Mesenteric fat pad (tissue), 1 donor: Measurements from ENCODE around the gene TPRG1. TPM values are rescaled to one million over a fixed set of nuclear protein-coding genes. Genes with fewer than 3 reads are reported as not detected.

Experiments used
- DNase-seq: peaks from one replicate; pipeline ENCODE4 v3.0.0-alpha.2; 2020; ENCODE audit warnings: low spot score
- long read RNA-seq: library from polyadenylated mRNA; unstranded; transcript quantifications from one replicate; pipeline ENCODE4 v2.0.0, GENCODE V29; 2020
- total RNA-seq: library from RNA; stranded (reverse); fragmentation: NEBNext Ultra II Directional; extraction: Animal tissue kit (Norgen Biotek cat#: 25700); gene quantifications from one replicate; pipeline ENCODE4 v1.2.1, GENCODE V29; 2021
- donor health status: DM: yes; HTN: yes; CAD: no.

The TPRG1 gene
- total RNA-seq, result 13.6 TPM
- long read RNA-seq, partial matches to known transcripts, result 0 of 18 reads
- long read RNA-seq, other reads (novel, unspliced or antisense), result 18 of 18 reads

GRCh38 chr3:189171707-189172106, at the start of gene TPRG1:
TSS of gene TPRG1 (plus strand) at chr3:189171971. CDS start at chr3:189207385, 35,414 bp downstream.
- no peak for DNase-seq

GRCh38 chr3:189122110-189122509, 49.7 kb upstream of the TPRG1 start:
- DNase-seq, result no peak

- no peak for DNase-seq
Observed at GRCh38 chr3:189122526-189123205, 49.1 kb upstream of the TPRG1 start.

DNA sequence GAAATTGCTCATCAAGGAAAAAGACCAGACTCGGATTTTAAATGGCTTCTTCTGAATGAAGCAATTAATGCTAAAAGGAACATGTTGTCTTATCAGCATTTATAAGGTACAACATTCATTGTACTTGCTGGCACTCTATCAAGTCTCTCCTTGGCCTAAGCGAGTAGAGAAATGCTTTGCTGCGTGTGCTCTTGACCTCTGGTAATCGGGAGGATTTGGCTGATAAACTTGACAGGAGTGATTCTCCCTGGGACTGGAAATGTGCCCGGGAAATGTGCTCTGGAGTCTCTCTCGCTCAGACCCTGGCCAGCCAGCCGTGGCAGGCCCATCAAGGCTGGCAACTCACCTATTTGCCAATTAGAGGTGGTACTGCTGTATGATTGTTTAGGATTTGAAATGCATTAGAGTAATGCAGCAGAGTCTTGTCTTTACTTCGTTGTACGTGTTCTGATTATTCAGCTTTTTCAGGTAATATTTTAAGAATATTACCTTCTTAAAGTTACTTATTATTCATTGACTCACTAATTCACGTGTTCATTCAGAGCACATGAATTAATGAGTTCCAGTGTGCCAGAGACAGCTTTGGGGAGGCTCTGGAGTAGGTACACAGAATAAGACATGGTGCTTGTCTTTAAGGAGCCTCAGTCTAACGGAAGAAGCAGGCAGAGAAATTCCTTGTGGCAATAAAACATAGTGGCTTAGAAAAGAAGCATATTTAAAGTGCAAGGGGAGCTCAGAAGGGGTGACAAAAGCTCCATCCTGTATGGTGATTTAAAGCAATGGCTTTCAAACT, 48.0 kb upstream of the TPRG1 start:
- DNase-seq, result no peak

DNA sequence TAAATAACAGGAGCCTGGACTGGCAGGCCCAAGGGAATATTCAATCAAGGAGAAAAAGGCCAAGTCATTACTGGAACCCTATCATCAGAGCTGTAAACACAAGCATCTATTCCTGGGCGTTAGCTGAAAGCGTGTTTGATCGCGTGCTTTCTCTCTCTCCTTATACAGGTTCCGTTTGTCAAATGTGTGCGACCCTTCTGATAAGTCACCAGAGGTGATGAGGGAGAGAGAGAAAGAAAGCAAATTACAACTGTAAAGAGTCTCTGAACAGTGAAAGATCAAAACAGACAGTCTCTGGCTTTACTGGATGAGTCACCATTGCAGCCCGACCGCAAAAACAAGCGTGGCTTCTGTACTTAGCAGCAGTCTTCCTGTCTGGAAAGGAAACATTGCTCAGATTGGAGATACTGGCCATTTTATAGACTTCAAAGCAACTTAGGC, 39.5 kb upstream of the TPRG1 start:
- no peak for DNase-seq

DNA sequence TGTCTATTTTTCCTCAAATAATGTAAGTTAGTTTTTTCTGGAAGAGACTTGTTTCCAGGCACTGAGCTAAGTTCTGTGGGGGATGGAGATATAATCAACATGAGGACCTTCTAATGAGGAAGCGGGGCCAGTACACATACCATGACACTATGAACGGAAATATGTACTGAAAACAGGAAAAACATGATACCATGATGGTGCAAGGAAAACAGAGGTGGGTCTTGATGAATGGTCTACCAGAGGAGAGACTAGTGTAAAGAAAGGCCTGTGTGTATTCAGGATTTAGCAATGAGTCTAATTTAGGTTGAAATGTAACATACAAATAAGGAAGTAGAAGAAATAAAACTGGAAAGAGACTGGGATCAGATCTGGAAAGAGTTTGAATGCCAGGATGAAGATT, 38.9 kb upstream of the TPRG1 start:
- no peak for DNase-seq

GRCh38 chr3:189133768-189134167, 38.0 kb upstream of the TPRG1 start:
- DNase-seq, result no peak

DNA sequence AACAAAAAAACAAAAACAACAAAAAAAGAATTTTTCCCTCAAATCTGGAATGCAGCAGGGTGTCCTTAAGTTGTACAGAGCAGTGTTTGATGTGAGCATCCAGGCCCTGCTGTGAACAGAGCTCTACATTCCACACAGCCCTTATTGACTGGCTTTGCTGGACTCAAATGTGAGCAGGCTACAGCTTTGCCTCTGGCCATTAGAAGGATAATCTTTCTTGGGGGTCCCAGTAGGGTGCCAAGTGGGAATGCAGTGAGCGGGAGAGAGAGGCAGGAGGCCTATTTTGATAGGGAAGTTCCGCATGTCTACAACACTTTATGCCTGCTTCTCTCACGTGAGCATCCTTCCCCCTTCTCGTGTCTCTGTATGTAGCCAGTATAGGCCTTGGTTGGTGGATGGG, 34.4 kb upstream of the TPRG1 start:
- DNase-seq, result no peak

DNA sequence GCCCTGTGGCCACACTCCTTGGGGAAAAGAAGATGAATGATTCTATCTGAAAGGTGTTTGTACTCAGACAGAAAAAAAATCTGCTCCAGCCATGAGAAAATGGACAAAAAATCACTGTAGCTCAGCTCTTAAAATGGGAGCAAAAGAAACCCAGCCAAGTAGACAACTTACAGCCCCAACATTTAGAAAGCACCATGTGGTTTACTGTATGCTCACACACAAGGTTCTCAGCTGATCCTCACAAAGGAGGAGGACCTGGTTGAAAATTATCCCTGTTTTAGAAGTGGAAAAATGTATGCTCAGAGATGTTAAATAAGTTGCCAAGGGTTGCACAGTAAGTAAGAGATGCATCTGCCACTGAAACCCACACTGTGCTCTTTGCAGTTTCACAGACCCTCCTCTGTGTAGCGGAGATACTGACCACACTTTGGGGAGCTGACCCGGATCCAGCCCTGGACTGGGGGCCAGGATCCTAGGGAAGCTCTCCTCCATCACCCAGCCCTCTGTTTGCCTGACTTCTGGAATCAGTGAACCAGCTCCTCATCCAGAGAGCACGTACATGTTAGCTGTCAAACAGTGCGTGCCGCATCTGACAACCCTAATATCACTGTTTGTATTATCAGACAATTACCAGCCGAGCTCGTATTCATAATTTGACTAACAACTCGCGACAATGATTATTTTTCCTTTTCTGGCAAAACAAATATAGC, 32.7 kb upstream of the TPRG1 start:
- no peak for DNase-seq

- no peak for DNase-seq
Observed at GRCh38 chr3:189139611-189139940, 32.2 kb upstream of the TPRG1 start.

DNA sequence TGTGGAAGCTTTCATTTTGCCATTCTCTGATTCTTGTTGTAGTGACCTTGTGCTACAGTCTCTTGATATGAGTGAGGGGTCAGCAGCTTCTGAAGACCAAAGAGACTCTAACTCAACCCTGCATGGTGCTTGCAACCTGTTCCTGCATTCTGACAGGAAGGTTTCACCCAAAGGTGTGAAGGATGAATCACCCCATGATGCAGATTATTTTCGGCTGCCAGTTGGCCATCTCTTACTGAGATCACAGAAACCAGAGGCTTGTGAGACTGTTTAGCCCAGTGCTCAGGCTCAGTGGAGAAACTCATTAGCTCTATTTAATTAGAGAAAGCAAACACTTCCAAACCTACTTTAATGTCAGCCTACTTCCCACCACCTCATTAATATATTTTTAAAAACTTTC, 29.2 kb upstream of the TPRG1 start:
- DNase-seq, result no peak

DNA sequence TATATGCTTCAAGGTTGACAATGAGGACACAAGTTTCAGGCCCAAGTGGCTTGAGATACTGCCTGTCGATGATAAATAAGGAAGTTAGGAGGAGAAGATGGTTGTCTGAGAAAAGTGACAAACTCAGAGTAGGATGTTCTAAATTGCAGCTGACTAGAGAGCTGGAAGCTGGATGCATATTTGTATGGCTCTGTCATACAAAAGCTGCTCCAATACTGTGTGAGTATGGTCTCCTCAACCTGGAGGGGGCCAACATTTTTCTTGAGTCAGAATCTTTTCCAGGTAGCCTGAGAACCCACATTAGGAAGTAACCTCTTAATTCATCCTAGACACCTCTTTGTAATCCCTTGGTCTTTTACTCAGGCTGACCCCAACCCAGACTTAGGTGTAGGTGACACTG, 28.4 kb upstream of the TPRG1 start:
- no peak for DNase-seq

DNA sequence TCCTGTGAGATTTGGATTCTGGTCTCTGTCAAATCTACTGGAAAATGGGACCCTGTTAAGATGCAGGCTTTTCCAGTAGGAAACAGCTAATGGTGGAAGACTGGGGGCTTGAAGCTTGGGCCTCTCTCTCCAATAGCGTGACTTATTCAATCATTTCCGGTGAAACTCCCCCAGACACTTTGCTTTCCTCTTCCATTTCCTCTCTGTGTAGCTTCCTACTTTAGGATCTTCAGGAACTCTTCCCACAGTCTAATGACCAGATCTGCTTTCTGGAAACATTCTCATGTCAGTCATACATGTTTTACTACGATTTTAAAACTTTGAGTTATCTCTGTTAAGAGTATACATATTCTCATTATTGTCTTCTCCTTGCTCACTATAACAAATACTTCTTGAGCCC, 28.0 kb upstream of the TPRG1 start:
- no peak for DNase-seq

DNA sequence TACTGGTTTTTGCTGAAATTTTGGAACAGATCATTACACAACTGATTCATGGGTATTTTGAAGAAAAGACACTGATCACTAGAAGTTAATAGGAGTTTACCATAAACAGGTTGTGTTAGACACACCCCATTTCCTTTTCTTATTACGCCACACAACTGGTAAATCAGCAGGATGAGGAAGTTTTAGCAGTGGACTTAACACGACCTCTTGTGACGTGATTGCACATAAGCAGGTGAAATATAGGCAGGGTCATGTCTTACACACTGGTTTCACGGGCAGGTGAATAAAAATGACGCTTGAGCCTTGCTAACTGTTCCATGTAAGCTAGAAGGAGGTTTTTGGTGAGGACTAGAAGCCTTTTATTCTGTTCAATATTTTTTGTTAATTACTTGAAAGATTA, 27.1 kb upstream of the TPRG1 start:
- no peak for DNase-seq

DNA sequence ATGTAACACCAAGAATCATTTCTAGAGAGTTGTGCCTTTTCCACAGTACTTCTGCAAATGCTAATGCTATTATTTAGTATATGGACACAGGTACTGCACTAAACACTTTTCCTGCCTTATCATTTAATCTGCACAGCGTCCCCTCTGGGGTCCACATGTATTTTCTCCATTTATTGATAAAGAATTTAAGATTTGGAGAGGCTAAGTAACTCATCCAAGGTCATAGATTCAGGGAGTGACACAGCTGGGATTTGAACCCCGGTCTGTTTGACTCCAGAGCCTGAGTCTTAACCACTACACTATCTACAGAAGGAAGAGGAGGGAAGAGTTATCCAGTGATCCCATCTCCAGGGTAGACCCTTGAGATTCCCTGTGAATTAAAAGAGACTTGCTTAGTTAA, 24.9 kb upstream of the TPRG1 start:
- DNase-seq, result no peak

GRCh38 chr3:189148081-189148507, 23.7 kb upstream of the TPRG1 start:
- DNase-seq, result no peak

DNA sequence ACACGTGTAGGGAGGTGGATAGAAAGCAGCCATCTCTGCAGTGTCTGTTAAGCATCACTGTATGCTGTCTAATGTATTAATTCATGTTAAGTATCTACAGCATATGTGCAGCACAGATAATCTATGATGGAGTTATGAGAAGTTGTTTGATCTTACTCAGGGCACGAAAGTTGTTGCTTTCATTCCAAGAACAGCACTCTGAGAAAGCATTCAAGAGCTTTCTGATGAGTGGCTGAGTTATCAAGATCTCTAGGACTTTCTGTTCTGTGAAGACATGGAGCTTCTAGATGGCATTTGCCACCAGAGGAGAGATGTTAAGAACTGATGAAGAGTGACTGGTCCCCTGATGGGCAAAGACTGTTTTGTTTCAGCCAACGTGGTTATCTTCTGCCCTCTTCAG, 22.6 kb upstream of the TPRG1 start:
- DNase-seq, result no peak

GRCh38 chr3:189157232-189158007, 14.4 kb upstream of the TPRG1 start:
- no peak for DNase-seq

GRCh38 chr3:189158034-189158433, 13.7 kb upstream of the TPRG1 start:
- DNase-seq, result no peak

DNA sequence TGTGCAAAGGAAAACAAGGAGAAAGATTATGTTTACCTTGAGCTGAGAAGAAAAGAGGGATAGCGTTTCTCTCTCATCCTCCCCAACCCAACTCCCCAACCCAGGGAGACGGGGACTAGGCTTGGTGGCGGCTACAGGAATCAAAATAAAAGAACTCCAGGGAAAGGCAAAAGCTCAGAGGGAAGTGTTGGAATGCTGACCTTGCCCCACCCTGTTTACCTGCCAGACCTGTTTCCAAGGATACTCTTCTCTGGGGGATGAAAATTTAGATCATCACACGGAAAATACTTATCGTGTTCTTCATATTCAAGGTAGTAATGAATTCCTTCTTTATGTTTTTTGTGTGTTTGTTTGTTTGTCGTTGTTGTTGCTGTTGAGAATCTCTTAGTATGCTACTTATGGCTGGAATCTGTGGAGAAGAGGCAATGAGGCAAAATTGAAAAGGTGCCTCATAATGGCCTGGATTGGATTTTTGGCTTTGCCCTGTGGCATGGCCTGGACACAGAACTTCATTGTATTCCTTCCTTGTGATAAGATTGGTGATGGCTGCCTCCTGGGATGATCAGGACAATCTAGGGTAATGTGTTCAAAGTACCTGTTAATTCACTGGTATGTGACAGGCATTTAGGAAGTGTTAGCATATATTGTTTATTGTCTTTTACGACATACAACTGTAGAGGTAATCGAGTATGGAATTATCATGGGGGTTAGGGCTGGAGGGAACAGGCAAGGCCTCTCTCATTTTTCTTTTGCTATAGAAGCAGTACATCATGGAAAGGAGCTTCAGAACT, 11.1 kb upstream of the TPRG1 start:
- no peak for DNase-seq
